ENCODE measurements around the gene ABHD17A. TPM values are rescaled to one million over a fixed set of nuclear protein-coding genes. Genes with fewer than 3 reads are reported as not detected.

Gene ABHD17A
- total and polyA plus RNA-seq, 9 of the 15 experiments (the other 6 are each of a cell fraction or from before 2014, with no cell fraction given) = 0.04 to 135 (median 21.8) TPM; not detected in 1

- TF ChIP-seq MYC (IDR thresholded peaks at IDR 0.05; ENCODE audit: low read depth, low read length) = peak; percentile 55
- TF ChIP-seq MYC (CRISPR knock-in tag; IDR thresholded peaks at IDR 0.05; ENCODE audit: borderline replicate concordance, low read depth) = no peak; the same call in 1 of the 2 replicates
- TF ChIP-seq TBP (optimal IDR thresholded peaks at IDR 0.05; ENCODE audit: low read depth, low read length) = peak; percentile 34
- no peak for TF ChIP-seq ZKSCAN3 (CRISPR knock-in tag; IDR thresholded peaks at IDR 0.05)
- TF ChIP-seq, protein P1, sequence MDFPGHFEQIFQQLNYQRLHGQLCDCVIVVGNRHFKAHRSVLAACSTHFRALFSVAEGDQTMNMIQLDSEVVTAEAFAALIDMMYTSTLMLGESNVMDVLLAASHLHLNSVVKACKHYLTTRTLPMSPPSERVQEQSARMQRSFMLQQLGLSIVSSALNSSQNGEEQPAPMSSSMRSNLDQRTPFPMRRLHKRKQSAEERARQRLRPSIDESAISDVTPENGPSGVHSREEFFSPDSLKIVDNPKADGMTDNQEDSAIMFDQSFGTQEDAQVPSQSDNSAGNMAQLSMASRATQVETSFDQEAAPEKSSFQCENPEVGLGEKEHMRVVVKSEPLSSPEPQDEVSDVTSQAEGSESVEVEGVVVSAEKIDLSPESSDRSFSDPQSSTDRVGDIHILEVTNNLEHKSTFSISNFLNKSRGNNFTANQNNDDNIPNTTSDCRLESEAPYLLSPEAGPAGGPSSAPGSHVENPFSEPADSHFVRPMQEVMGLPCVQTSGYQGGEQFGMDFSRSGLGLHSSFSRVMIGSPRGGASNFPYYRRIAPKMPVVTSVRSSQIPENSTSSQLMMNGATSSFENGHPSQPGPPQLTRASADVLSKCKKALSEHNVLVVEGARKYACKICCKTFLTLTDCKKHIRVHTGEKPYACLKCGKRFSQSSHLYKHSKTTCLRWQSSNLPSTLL (IDR thresholded peaks at IDR 0.05) = no peak
- TF ChIP-seq ERF (CRISPR knock-in tag; IDR thresholded peaks at IDR 0.05) = no peak
- peak; percentile 33 to 63; a peak in 2 of 4 replicates for TF ChIP-seq SIN3A (IDR thresholded peaks at IDR 0.05; ENCODE audit: borderline replicate concordance in 2 of 2, control insufficient read depth in 1 of 2, low read depth in 2 of 2, low read length in 2 of 2)
- TF ChIP-seq ARID4B (CRISPR knock-in tag; IDR thresholded peaks at IDR 0.05) = no peak
- TF ChIP-seq RBFOX2 (IDR thresholded peaks at IDR 0.05; ENCODE audit: low read depth, low read length) = peak; percentile 68
- no peak; the same call in 1 of the 2 replicates for TF ChIP-seq DPF2 (IDR thresholded peaks at IDR 0.05)
- TF ChIP-seq RERE (CRISPR knock-in tag; IDR thresholded peaks at IDR 0.05; ENCODE audit: borderline replicate concordance) = no peak
- no peak for TF ChIP-seq ATF1 (CRISPR knock-in tag; IDR thresholded peaks at IDR 0.05)
- TF ChIP-seq ATF1 (tag; IDR thresholded peaks at IDR 0.05) = peak; percentile 52
- TF ChIP-seq, protein P2, sequence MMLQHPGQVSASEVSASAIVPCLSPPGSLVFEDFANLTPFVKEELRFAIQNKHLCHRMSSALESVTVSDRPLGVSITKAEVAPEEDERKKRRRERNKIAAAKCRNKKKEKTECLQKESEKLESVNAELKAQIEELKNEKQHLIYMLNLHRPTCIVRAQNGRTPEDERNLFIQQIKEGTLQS (IDR thresholded peaks at IDR 0.05) = no peak
- TF ChIP-seq, protein P2 (CRISPR knock-in tag; conservative IDR thresholded peaks at IDR 0.05) = peak; percentile 55; the same call in 1 of the 2 replicates
- TF ChIP-seq NONO (IDR thresholded peaks at IDR 0.05; ENCODE audit: low read depth in 2 of 2, low read length in 1 of 2) = no peak
Observed at GRCh38 chr19:1854542-1855039, 30.7 kb downstream of the ABHD17A start (continued).

Data from K562 (cell line).